H1 (cell line): ENCODE measurements around the gene LAD1.

Experiments used
- GABPA ChIP-seq: IDR thresholded peaks from 2 replicates; pipeline ENCODE4 v1.6.1; 2011; ENCODE audit warnings: mild to moderate bottlenecking, low read length, moderate library complexity, borderline replicate concordance; ENCODE audit not compliant: insufficient read depth
- JUN ChIP-seq: IDR thresholded peaks from 2 replicates; pipeline ENCODE4 v1.6.1; 2011; ENCODE audit warnings: low read depth, mild to moderate bottlenecking, improper control_type of control experiment, low read length
- NRF1 ChIP-seq: IDR thresholded peaks from 2 replicates; pipeline ENCODE4 v1.6.1; 2011; ENCODE audit warnings: mild to moderate bottlenecking, low read depth, low read length, improper control_type of control experiment
- POLR2A ChIP-seq, 2 experiments: IDR thresholded peaks; 1 replicate in 1 of 2; 2 replicates in 1 of 2; pipeline ENCODE4 v1.6.1; 2011; ENCODE audit warnings: low read depth in 2 of 2, low read length in 2 of 2, mild to moderate bottlenecking in 2 of 2; ENCODE audit errors: control extremely low read depth in 1 of 2
- RXRA ChIP-seq: IDR thresholded peaks from 2 replicates; pipeline ENCODE4 v1.6.1; 2011; ENCODE audit warnings: low read depth, mild to moderate bottlenecking, low read length, moderate library complexity; ENCODE audit not compliant: insufficient read depth
- SP2 ChIP-seq: IDR thresholded peaks from 2 replicates; pipeline ENCODE4 v1.6.1; 2012; ENCODE audit warnings: mild to moderate bottlenecking, low read length, inconsistent platforms
- TAF1 ChIP-seq: IDR thresholded peaks from 2 replicates; pipeline ENCODE4 v1.6.1; 2011; ENCODE audit warnings: mild to moderate bottlenecking, low read depth, low read length

DNA sequence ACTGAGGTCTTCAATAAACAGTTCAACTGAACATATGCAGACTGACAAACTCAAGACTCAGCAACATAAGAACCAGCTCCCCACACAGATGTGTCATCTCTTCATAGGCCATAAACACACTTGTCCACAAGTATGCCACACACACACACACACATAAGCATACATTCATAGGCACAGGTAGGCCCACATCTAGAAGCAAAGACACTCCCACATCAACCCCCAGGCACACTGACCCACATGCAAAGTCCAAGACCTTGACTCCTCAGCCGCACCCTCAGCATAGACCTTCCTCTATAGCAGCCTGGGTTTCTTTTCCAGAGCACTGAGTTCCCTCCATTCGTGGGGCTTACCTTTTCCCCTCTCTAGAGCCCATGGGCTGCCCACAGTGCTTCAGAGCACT, 1.4 kb downstream of the LAD1 start:
- no peak for TF ChIP-seq NRF1
- TF ChIP-seq JUN: no peak
- TF ChIP-seq TAF1: no peak
- no peak for TF ChIP-seq GABPA
- no peak for TF ChIP-seq SP2
- no peak for TF ChIP-seq RXRA
- no peak for TF ChIP-seq POLR2A (IDR thresholded peaks at IDR 0.05; ENCODE audit: control extremely low read depth in 1 of 2, low read depth in 2 of 2, low read length in 2 of 2)
